ENCODE results near the gene MAEA. TPM values are rescaled to one million over a fixed set of nuclear protein-coding genes. Genes with fewer than 3 reads are reported as not detected.

The MAEA gene
- total and polyA plus RNA-seq, 4 donors = 36.3 to 71.8 (median 53.6) TPM

DNA sequence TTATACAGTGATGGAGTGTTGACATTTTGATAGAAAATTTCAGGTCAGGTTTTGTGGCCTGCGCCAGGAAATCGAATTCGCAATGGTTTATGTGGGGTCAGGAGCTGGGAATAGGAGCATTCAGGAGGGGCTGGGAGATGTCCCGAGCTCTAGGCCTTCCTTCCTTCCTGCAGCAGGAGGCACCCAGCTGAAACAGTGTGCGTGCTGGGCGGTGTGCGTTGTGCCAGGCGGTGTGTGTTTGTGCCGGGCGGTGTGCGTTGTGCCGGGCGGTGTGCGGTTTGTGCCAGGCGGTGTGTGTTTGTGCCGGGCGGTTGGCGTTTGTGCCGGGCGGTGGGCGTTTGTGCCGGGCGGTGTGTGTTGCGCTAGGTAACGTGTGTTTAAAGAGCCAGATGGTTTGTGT is 59.1 kb downstream of the MAEA start:
- H3K36me3 ChIP-seq (ENCODE audit: control insufficient read depth, insufficient read depth, low read length) = peaks cover 48% of the 10 kb centered on the region
- H3K27ac ChIP-seq (ENCODE audit: low read depth, low read length) = no peak overlapping the region
- H3K27me3 ChIP-seq (ENCODE audit: control insufficient read depth, insufficient read depth, low read length) = no peaks in the 10 kb centered on the region
- DNase-seq (ENCODE audit: low read depth in 4 of 6, low spot score in 6 of 6) = no peak
- peaks cover 46% of the 10 kb centered on the region for H3K4me1 ChIP-seq (ENCODE audit: control insufficient read depth, insufficient read depth, low read length)
- 99% methylated on average over 19 of the region's 25 CpGs for WGBS (ENCODE audit: insufficient coverage)
- H3K4me3 ChIP-seq (ENCODE audit: low read depth, low read length) = no peak overlapping the region
- no peaks in the 10 kb centered on the region for H3K9me3 ChIP-seq (ENCODE audit: control insufficient read depth, insufficient read depth, low read length)

DNA sequence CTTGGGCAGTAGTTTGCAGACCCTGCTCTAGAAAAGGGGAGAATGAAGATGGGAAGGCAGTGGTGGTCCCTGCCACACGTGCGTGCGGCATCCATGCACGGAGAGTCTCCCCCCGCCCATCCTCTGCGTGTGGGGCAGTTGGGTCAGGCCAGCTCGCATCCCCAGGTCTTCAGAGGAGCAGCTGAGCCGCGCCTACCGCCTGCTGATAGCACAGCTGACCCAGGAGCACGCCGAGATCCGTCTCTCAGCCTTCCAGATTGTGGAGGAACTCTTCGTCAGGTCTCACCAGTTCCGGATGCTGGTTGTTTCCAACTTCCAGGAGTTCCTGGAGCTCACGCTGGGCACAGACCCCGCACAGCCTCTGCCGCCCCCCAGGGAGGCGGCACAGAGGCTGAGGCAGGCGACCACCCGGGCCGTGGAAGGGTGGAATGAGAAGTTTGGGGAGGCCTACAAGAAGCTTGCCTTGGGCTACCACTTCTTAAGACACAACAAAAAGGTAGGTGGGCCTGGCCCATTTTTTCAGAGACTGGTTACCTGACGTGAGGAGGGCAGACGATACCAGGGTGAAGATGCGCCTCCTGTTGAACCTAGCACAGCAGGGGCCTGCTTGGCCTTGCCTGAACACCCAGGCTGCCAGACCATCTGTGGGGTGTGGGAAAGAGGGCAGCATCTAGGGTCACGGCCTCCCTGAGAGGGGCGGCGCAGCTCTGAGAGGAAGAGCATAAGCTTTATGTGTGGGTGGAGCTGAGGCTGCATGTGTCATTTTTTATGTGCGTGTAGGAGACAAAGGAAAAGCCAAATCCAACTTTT is 59.9 kb downstream of the MAEA start:
- Histone ChIP-seq H3K36me3 (ENCODE audit: control insufficient read depth, insufficient read depth, low read length) (peaks cover 56% of the 10 kb centered on the region), H3K9me3 (ENCODE audit: control insufficient read depth, insufficient read depth, low read length) (no peaks in the 10 kb centered on the region), H3K4me3 (ENCODE audit: low read depth, low read length) (no peak overlapping the region), H3K27ac (ENCODE audit: low read depth, low read length) (no peak overlapping the region), H3K4me1 (ENCODE audit: control insufficient read depth, insufficient read depth, low read length) (peaks cover 46% of the 10 kb centered on the region), H3K27me3 (ENCODE audit: control insufficient read depth, insufficient read depth, low read length) (no peaks in the 10 kb centered on the region)
- 96% methylated on average over 28 of the region's 29 CpGs for WGBS (ENCODE audit: insufficient coverage)
- DNase-seq (ENCODE audit: low read depth in 4 of 6, low spot score in 6 of 6) = no peak

DNA sequence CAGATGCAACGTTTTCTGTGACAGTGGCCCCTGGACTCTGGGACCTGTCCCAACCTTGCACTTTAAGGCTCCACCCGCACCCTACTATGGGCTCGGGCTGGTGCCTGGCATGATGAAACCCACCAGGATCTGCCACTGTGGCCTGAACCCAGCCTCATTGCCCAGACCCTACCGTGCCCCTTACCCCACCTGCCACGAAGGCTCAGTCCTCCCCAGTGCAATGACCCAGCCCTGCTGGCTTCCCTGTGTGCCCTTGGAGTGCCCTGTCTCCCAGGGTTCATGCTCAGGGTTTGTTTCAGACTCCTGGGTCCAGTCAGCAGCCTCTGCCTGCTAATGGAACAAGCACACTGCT is 60.5 kb downstream of the MAEA start:
- no peak for DNase-seq (ENCODE audit: low read depth in 4 of 6, low spot score in 6 of 6)
- no peaks in the 10 kb centered on the region for H3K27me3 ChIP-seq (ENCODE audit: control insufficient read depth, insufficient read depth, low read length)
- H3K27ac ChIP-seq (ENCODE audit: low read depth, low read length) = no peak overlapping the region
- peaks cover 58% of the 10 kb centered on the region for H3K36me3 ChIP-seq (ENCODE audit: control insufficient read depth, insufficient read depth, low read length)
- no peak overlapping the region for H3K4me3 ChIP-seq (ENCODE audit: low read depth, low read length)
- no peaks in the 10 kb centered on the region for H3K9me3 ChIP-seq (ENCODE audit: control insufficient read depth, insufficient read depth, low read length)
- H3K4me1 ChIP-seq (ENCODE audit: control insufficient read depth, insufficient read depth, low read length) = peaks cover 40% of the 10 kb centered on the region
- 98% methylated on average over 5 of the region's 5 CpGs for WGBS (ENCODE audit: insufficient coverage)

DNA sequence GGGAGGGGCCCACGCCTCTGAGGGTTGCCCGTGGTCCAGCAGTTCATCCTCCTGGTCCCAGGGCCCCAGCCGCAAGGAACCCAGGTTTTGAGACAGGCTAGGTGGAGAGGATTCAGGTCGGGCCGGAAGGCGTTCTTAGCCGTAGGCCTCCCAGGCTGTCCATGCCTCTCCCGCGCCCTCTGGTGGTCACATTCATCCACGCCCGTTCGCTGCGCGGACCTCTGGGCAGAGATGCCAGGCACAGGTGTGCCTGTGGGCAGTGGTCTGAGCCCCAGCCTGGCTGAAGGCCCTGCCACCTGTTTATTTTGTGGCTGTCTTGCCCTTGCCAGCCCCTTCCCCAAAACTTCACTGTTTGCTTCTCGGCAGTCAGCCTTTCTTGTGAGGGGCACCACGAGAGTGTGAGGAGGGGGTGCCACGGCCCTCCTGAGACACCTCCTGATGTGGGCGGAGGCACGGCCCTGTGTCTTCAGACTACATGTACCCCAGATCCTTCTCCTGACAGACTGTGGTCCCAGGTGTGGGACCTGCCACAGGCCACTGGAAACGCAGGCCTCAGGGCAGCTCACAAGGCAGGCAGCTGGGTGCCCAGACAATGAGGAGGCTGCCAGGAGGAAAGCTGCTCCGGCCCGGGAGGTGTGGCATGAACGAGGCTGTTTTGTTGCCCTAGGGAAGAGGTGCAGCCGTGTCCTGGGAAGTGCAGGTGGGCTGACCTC is 62.3 kb downstream of the MAEA start:
- no peak overlapping the region for H3K4me3 ChIP-seq (ENCODE audit: low read depth, low read length)
- H3K9me3 ChIP-seq (ENCODE audit: control insufficient read depth, insufficient read depth, low read length) = no peaks in the 10 kb centered on the region
- WGBS (ENCODE audit: insufficient coverage) = 43% methylated on average over 24 of the region's 24 CpGs
- no peak overlapping the region for H3K27ac ChIP-seq (ENCODE audit: low read depth, low read length)
- H3K27me3 ChIP-seq (ENCODE audit: control insufficient read depth, insufficient read depth, low read length) = no peaks in the 10 kb centered on the region
- peaks cover 77% of the 10 kb centered on the region for H3K36me3 ChIP-seq (ENCODE audit: control insufficient read depth, insufficient read depth, low read length)
- H3K4me1 ChIP-seq (ENCODE audit: control insufficient read depth, insufficient read depth, low read length) = peaks cover 39% of the 10 kb centered on the region
- peak in 4 of 6 donors; percentile 39 to 88 (median 66) for DNase-seq (ENCODE audit: low read depth in 4 of 6, low spot score in 6 of 6)

DNA sequence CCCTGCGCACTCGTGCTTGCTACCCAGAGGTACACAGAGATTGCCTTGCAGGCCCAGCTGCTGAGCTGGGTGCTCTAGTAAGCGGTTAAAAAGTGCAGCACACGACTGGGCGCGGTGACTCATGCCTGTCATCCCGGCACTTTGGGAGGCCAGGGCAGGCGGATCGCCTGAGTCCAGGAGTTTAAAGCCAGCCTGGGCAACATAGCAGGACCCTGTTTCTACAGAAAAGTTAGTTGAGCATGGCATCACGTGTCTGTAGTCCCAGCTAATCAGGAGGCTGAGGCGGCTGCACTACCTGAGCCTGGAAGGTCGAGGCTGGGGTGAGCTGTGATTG is 62.8 kb downstream of the MAEA start:
- peaks cover 82% of the 10 kb centered on the region for H3K36me3 ChIP-seq (ENCODE audit: control insufficient read depth, insufficient read depth, low read length)

DNA sequence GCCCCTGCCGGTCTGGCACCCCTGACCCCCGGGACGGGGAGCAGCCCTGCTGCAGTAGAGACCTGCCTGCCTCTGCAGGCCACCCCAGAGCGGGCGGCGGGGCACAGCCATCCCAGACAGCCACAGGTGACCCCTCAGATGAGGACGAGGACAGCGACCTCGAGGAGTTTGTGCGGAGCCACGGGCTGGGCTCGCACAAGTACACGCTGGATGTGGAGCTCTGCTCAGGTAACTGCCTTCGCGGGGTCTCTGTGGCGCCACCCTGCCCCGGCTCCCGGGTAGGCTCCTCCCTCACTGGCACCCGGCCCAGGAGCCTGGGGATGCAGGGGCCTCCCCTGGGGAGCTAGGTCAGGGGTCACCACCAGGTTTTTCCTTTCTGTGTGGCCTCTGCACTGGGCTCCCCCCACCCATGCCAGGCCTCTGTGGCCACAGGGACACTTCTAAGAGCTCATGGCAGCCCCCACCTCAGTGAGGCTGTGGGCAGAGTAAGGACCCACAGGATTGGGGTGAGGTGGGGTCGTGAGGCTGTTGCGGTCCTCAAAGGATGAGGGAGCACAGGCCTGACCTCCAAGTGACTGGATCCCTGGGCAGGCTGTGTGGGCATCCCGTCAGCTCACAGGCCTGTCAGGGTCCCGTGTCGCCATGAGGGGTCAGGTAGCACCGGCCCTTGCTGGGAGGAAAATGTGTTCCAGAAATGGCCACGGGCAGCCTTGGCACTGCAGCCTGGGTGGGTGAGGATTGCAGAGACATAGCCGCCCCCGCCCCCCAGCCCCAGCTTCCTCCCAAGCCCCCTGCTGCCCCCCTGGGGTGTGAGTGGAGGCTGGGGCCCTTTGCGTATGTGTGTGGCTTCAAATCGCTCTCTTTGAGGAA is 63.7 kb downstream of the MAEA start:
- H3K4me3 ChIP-seq (ENCODE audit: low read depth, low read length) = no peak overlapping the region
- no peak overlapping the region for H3K27ac ChIP-seq (ENCODE audit: low read depth, low read length)
- H3K9me3 ChIP-seq (ENCODE audit: control insufficient read depth, insufficient read depth, low read length) = no peaks in the 10 kb centered on the region
- no peak for DNase-seq (ENCODE audit: low read depth in 4 of 6, low spot score in 6 of 6)
- peaks cover 42% of the 10 kb centered on the region for H3K4me1 ChIP-seq (ENCODE audit: control insufficient read depth, insufficient read depth, low read length)
- H3K36me3 ChIP-seq (ENCODE audit: control insufficient read depth, insufficient read depth, low read length) = peaks cover 91% of the 10 kb centered on the region
- 92% methylated on average over 28 of the region's 30 CpGs for WGBS (ENCODE audit: insufficient coverage)
- H3K27me3 ChIP-seq (ENCODE audit: control insufficient read depth, insufficient read depth, low read length) = no peaks in the 10 kb centered on the region

More for the DNA sequence above, 62.8 kb downstream of the MAEA start:
- H3K4me3 ChIP-seq (ENCODE audit: low read depth, low read length) = no peak overlapping the region
- no peak overlapping the region for H3K27ac ChIP-seq (ENCODE audit: low read depth, low read length)
- peaks cover 42% of the 10 kb centered on the region for H3K4me1 ChIP-seq (ENCODE audit: control insufficient read depth, insufficient read depth, low read length)
- WGBS (ENCODE audit: insufficient coverage) = 94% methylated on average over 12 of the region's 12 CpGs
- no peak for DNase-seq (ENCODE audit: low read depth in 4 of 6, low spot score in 6 of 6)
- no peaks in the 10 kb centered on the region for H3K27me3 ChIP-seq (ENCODE audit: control insufficient read depth, insufficient read depth, low read length)
- no peaks in the 10 kb centered on the region for H3K9me3 ChIP-seq (ENCODE audit: control insufficient read depth, insufficient read depth, low read length)

DNA sequence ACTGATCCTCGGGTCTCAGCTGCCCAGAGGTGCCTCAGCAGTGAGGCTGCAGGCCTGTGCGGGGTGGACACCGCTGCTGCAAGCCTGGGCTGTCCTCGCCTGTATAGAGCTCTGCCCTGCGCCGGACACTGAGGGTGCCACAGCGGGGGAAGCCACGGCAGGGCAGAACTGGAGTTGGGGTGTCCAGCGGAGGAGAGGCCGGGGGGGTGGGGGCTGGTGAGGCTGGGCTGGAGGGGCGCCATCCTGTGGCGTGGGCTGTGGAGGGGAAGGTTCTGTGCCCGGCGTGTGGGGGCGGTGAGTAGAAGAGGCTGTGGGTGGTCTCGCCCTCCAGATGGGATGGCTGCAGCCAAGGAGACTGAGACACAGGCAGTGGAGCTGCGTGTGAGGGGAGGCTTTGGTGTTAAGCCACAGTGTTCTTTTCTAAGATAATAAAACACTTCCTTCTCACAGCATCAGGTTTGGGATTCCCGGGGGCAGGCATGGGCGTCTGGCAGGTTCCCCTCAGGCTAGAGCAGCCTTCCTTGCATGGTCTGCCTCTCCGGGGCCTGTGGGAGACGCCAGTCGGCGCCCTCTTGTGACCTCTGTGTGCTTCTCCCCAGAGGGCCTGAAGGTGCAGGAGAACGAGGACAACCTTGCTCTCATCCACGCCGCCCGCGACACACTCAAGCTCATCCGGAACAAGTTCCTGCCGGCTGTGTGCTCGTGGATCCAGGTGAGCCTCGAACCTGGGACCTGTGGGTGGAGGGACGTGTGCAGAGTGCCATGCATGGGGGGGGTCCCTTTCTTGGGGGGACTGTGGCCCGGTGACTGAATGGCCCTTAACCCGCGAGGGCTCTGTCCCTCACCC is 64.7 kb downstream of the MAEA start:
- Histone ChIP-seq H3K4me1 (ENCODE audit: control insufficient read depth, insufficient read depth, low read length) (peaks cover 38% of the 10 kb centered on the region), H3K4me3 (ENCODE audit: low read depth, low read length) (no peak overlapping the region), H3K9me3 (ENCODE audit: control insufficient read depth, insufficient read depth, low read length) (no peaks in the 10 kb centered on the region), H3K36me3 (ENCODE audit: control insufficient read depth, insufficient read depth, low read length) (peaks cover 90% of the 10 kb centered on the region), H3K27ac (ENCODE audit: low read depth, low read length) (no peak overlapping the region), H3K27me3 (ENCODE audit: control insufficient read depth, insufficient read depth, low read length) (no peaks in the 10 kb centered on the region)
- DNase-seq (ENCODE audit: low read depth in 4 of 6, low spot score in 6 of 6) = no peak
- WGBS (ENCODE audit: insufficient coverage) = 84% methylated on average over 31 of the region's 36 CpGs

DNA sequence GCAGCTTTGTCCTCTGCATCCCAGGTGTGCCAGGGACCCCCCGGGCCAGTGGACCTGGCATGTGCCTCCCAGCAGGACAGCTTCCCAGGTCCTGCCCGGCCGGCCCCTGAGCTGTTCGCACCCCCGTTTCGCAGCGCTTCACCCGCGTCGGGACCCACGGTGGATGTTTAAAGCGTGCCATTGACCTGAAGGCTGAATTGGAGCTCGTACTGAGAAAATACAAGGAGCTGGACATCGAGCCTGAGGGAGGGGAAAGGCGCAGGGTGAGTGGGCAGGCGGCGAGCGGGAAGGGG is 65.2 kb downstream of the MAEA start:
- H3K9me3 ChIP-seq (ENCODE audit: control insufficient read depth, insufficient read depth, low read length) = no peaks in the 10 kb centered on the region
- H3K4me3 ChIP-seq (ENCODE audit: low read depth, low read length) = no peak overlapping the region
- H3K27ac ChIP-seq (ENCODE audit: low read depth, low read length) = no peak overlapping the region
- no peak for DNase-seq (ENCODE audit: low read depth in 4 of 6, low spot score in 6 of 6)
- no peaks in the 10 kb centered on the region for H3K27me3 ChIP-seq (ENCODE audit: control insufficient read depth, insufficient read depth, low read length)
- peaks cover 89% of the 10 kb centered on the region for H3K36me3 ChIP-seq (ENCODE audit: control insufficient read depth, insufficient read depth, low read length)
- H3K4me1 ChIP-seq (ENCODE audit: control insufficient read depth, insufficient read depth, low read length) = peaks cover 42% of the 10 kb centered on the region
- WGBS (ENCODE audit: insufficient coverage) = 92% methylated on average over 18 of the region's 18 CpGs

DNA sequence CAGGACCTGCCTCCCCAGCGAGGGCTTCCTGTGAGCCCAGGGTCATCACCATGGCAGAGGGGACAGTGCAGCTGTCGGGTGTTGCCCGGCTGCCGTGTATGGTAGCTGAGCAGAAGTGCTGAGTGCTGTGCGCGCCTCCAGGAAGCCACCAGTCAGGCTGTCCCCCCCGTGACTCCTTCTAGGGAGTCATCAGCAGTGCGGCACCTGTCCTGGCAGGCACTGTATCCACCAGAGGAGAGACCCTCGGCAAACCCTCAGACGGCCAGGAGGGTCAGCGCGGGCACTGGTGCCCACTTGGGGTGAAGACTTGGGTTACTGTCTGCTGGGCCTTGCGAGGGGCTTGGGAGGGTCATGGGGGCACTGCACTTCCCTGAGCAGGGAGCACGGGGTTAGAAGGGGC is 65.7 kb downstream of the MAEA start:
- Histone ChIP-seq H3K9me3 (ENCODE audit: control insufficient read depth, insufficient read depth, low read length) (no peaks in the 10 kb centered on the region), H3K4me3 (ENCODE audit: low read depth, low read length) (no peak overlapping the region), H3K4me1 (ENCODE audit: control insufficient read depth, insufficient read depth, low read length) (peaks cover 43% of the 10 kb centered on the region), H3K36me3 (ENCODE audit: control insufficient read depth, insufficient read depth, low read length) (peaks cover 89% of the 10 kb centered on the region), H3K27me3 (ENCODE audit: control insufficient read depth, insufficient read depth, low read length) (no peaks in the 10 kb centered on the region), H3K27ac (ENCODE audit: low read depth, low read length) (no peak overlapping the region)
- 91% methylated on average over 14 of the region's 14 CpGs for WGBS (ENCODE audit: insufficient coverage)
- DNase-seq (ENCODE audit: low read depth in 4 of 6, low spot score in 6 of 6) = no peak

Data from spinal cord (tissue), 10 donors.